Natural killer cell (primary cell): ENCODE results near the gene TRPV2. TPM values are rescaled to one million over a fixed set of nuclear protein-coding genes. Genes with fewer than 3 reads are reported as not detected.

Experiments
- ATAC-seq, 3 donors: fragments of 150-1000 bp in 2 of 3; fragments of 200-7000 bp in 1 of 3; cut with Tn5 transposase; 1 replicate in 1 of 3; 2 replicates in 2 of 3; pipeline ENCODE4 v1.10.0; 2021; ENCODE audit warnings: mild to moderate bottlenecking in 2 of 3, moderate library complexity in 2 of 3
- DNase-seq, 2 donors: peaks; one replicate each; pipeline versions ENCODE4 v3.0.0 to v3.0.0-alpha.2; 2013 to 2021; ENCODE audit warnings: mixed read lengths in 1 of 2
- H3K27ac ChIP-seq: one replicate; pipeline ENCODE4 v1.5.1; 2013; ENCODE audit warnings: mild to moderate bottlenecking, low read length
- H3K27me3 ChIP-seq: one replicate; pipeline ENCODE4 v1.6.1; 2013; ENCODE audit warnings: low read length; ENCODE audit not compliant: control insufficient read depth, insufficient read depth
- H3K36me3 ChIP-seq: one replicate; pipeline ENCODE4 v1.6.1; 2013; ENCODE audit warnings: low read length; ENCODE audit not compliant: control insufficient read depth, insufficient read depth
- H3K4me1 ChIP-seq: one replicate; pipeline ENCODE4 v1.6.1; 2013; ENCODE audit warnings: low read length; ENCODE audit not compliant: control insufficient read depth, insufficient read depth
- H3K4me3 ChIP-seq: one replicate; pipeline ENCODE4 v1.5.1; 2013; ENCODE audit warnings: low read length
- H3K9me3 ChIP-seq: one replicate; pipeline ENCODE4 v1.6.1; 2013; ENCODE audit warnings: low read length; ENCODE audit not compliant: control insufficient read depth, insufficient read depth
- H3K27ac Mint-ChIP-seq, 2 donors: one replicate each; pipeline ENCODE4 v1.8.0; 2022; ENCODE audit warnings: mild to moderate bottlenecking in 2 of 2, mixed read lengths in 2 of 2, moderate library complexity in 1 of 2
- H3K27me3 Mint-ChIP-seq, 2 donors: one replicate each; pipeline ENCODE4 v1.8.0; 2022; ENCODE audit warnings: low read depth in 2 of 2, mixed read lengths in 2 of 2
- H3K36me3 Mint-ChIP-seq: one replicate; pipeline ENCODE4 v1.8.0; 2022; ENCODE audit warnings: mixed read lengths
- H3K4me1 Mint-ChIP-seq, 2 donors: one replicate each; pipeline ENCODE4 v1.8.0; 2022; ENCODE audit warnings: mixed read lengths in 2 of 2
- H3K4me3 Mint-ChIP-seq: one replicate; pipeline ENCODE4 v1.8.0; 2022; ENCODE audit warnings: mild to moderate bottlenecking, moderate library complexity, mixed read lengths
- H3K9me3 Mint-ChIP-seq, 2 donors: one replicate each; pipeline ENCODE4 v1.8.0; 2022; ENCODE audit warnings: mixed read lengths in 2 of 2
- WGBS: methylation state at CpG from one replicate; pipeline ENCODE4 v1.1.7; 2013; ENCODE audit warnings: missing lambda C conversion rate; ENCODE audit not compliant: insufficient coverage; 5-methylcytosine and 5-hydroxymethylcytosine counted together
- intact Hi-C: fragments of 100-400 bp; cut with micrococcal nuclease; formaldehyde crosslinking; loops from one replicate; pipeline ENCODE4 v1.14.2; 2022
- total RNA-seq, 4 donors: library from RNA; stranded (reverse); fragments of 120-200 nt in 1 of 4; gene quantifications; one replicate each; pipeline versions ENCODE4 v1.2.3 to v1.2.4, GENCODE V29; 2013 to 2022
- TF ChIP-seq, protein P1 (sequence below): fragments of 200-600 bp; IDR thresholded peaks from one replicate; pipeline ENCODE4 v1.8.0; 2022; ENCODE audit warnings: antibody characterized with exemption

The TRPV2 gene
- total RNA-seq, 3 donors from 2014 or later (not counting 1 experiment from before 2014, with no cell fraction given), result 138 to 163 (median 147) TPM

GRCh38 chr17:16418685-16419068 is 3.3 kb downstream of the TRPV2 start:
- intact Hi-C loops, result no loop called here
- 84% methylated on average over 1 of the region's 2 CpGs for WGBS
- ATAC-seq (no peak), DNase-seq (no peak)
- H3K9me3 Mint-ChIP-seq, result no peaks in the 10 kb centered on the region
- no peaks in the 10 kb centered on the region for H3K27me3 Mint-ChIP-seq
- H3K27ac ChIP-seq, result peak overlapping the region; percentile 15
- H3K36me3 Mint-ChIP-seq, result no peaks in the 10 kb centered on the region
- H3K9me3 ChIP-seq, result no peaks in the 10 kb centered on the region
- peaks cover 52 to 67% of the 10 kb centered on the region in 2 donors for H3K4me1 Mint-ChIP-seq
- no peaks in the 10 kb centered on the region for H3K27me3 ChIP-seq
- H3K4me3 ChIP-seq, result no peak overlapping the region
- peaks cover 58% of the 10 kb centered on the region for H3K36me3 ChIP-seq
- H3K27ac Mint-ChIP-seq, result peak overlapping the region; percentile 98 to 100
- TF ChIP-seq, protein P1, sequence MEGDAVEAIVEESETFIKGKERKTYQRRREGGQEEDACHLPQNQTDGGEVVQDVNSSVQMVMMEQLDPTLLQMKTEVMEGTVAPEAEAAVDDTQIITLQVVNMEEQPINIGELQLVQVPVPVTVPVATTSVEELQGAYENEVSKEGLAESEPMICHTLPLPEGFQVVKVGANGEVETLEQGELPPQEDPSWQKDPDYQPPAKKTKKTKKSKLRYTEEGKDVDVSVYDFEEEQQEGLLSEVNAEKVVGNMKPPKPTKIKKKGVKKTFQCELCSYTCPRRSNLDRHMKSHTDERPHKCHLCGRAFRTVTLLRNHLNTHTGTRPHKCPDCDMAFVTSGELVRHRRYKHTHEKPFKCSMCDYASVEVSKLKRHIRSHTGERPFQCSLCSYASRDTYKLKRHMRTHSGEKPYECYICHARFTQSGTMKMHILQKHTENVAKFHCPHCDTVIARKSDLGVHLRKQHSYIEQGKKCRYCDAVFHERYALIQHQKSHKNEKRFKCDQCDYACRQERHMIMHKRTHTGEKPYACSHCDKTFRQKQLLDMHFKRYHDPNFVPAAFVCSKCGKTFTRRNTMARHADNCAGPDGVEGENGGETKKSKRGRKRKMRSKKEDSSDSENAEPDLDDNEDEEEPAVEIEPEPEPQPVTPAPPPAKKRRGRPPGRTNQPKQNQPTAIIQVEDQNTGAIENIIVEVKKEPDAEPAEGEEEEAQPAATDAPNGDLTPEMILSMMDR, result no peak
- peaks cover 53% of the 10 kb centered on the region for H3K4me1 ChIP-seq
- H3K4me3 Mint-ChIP-seq, result peak overlapping the region; percentile 54

- WGBS, result 52% methylated on average over 8 of the region's 8 CpGs
- H3K4me3 ChIP-seq, result no peak overlapping the region
- TF ChIP-seq, protein P1, result no peak
Measured at GRCh38 chr17:16419074-16419928, 3.9 kb downstream of the TRPV2 start.

GRCh38 chr17:16419929-16420271 is 4.5 kb downstream of the TRPV2 start:
- Mint-ChIP-seq H3K4me1 (peaks cover 43 to 58% of the 10 kb centered on the region in 2 donors), H3K36me3 (no peaks in the 10 kb centered on the region), H3K4me3 (no peak overlapping the region), H3K9me3 (no peaks in the 10 kb centered on the region), H3K27ac (peak overlapping the region; percentile 98 to 100), H3K27me3 (no peaks in the 10 kb centered on the region)
- no peaks in the 10 kb centered on the region for H3K9me3 ChIP-seq
- TF ChIP-seq, protein P1, result no peak
- peak overlapping the region; percentile 37 for H3K27ac ChIP-seq
- intact Hi-C loops, result no loop called here
- no peak for ATAC-seq
- DNase-seq, result peak in 1 of 2 donors; percentile 58
- no peak overlapping the region for H3K4me3 ChIP-seq
- WGBS, result 19% methylated on average over 10 of the region's 10 CpGs
- H3K4me1 ChIP-seq, result peaks cover 48% of the 10 kb centered on the region
- no peaks in the 10 kb centered on the region for H3K27me3 ChIP-seq
- H3K36me3 ChIP-seq, result peaks cover 60% of the 10 kb centered on the region

More at GRCh38 chr17:16419074-16419928, 3.9 kb downstream of the TRPV2 start:
- Mint-ChIP-seq H3K4me1 (peaks cover 49 to 64% of the 10 kb centered on the region in 2 donors), H3K9me3 (no peaks in the 10 kb centered on the region), H3K4me3 (peak overlapping the region; percentile 54), H3K27me3 (no peaks in the 10 kb centered on the region), H3K27ac (peak overlapping the region; percentile 98 to 100), H3K36me3 (no peaks in the 10 kb centered on the region)
- Histone ChIP-seq H3K4me1 (peaks cover 53% of the 10 kb centered on the region), H3K27ac (peak overlapping the region; percentile 37), H3K9me3 (no peaks in the 10 kb centered on the region), H3K27me3 (no peaks in the 10 kb centered on the region), H3K36me3 (peaks cover 60% of the 10 kb centered on the region)
- intact Hi-C loops, result no loop called here
- DNase-seq, result peak in 1 of 2 donors; percentile 59
- peak in 2 of 3 donors; percentile 24 to 27 for ATAC-seq
